ENCODE data around the gene BNIP1.

DNA sequence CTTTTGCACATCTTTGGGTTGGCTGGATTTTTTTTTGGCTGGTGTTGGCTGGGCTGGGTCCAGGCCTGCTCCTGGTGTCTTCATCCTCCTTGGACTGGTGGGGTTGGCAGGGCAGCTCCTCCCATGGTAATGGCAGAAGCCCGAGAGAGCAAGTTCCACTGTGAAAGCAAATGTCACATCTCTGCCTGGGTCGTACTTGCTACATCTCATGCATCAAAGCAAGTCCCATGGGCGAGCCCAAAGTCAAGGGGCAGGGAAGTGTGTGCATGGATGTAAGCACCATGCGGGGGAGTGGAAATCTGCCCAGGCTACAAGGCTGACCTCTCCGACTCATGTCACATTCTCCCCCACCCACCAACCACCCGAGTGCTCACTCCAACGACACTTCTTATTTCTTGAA lies 64.0 kb downstream of the BNIP1 start:
- no peak for TF ChIP-seq POLR2AphosphoS5 (IDR thresholded peaks at IDR 0.05)
- TF ChIP-seq, protein P1, sequence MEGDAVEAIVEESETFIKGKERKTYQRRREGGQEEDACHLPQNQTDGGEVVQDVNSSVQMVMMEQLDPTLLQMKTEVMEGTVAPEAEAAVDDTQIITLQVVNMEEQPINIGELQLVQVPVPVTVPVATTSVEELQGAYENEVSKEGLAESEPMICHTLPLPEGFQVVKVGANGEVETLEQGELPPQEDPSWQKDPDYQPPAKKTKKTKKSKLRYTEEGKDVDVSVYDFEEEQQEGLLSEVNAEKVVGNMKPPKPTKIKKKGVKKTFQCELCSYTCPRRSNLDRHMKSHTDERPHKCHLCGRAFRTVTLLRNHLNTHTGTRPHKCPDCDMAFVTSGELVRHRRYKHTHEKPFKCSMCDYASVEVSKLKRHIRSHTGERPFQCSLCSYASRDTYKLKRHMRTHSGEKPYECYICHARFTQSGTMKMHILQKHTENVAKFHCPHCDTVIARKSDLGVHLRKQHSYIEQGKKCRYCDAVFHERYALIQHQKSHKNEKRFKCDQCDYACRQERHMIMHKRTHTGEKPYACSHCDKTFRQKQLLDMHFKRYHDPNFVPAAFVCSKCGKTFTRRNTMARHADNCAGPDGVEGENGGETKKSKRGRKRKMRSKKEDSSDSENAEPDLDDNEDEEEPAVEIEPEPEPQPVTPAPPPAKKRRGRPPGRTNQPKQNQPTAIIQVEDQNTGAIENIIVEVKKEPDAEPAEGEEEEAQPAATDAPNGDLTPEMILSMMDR (IDR thresholded peaks at IDR 0.05), result no peak
- TF ChIP-seq POLR2A (IDR thresholded peaks at IDR 0.05), result no peak

Data from prostate gland (tissue), 2 donors.